Liver (tissue), 9 donors: ENCODE measurements around the gene GNAO1. TPM values are rescaled to one million over a fixed set of nuclear protein-coding genes. Genes with fewer than 3 reads are reported as not detected.

Experiments used
- DNase-seq: peaks from one replicate; pipeline ENCODE4 v3.0.0-alpha.2; 2017; ENCODE audit warnings: low spot score
- H3K27ac ChIP-seq, 2 donors: one replicate each; pipeline ENCODE4 v1.7.0; 2013; ENCODE audit warnings: inconsistent platforms in 2 of 2, low read length in 2 of 2, control low read depth in 1 of 2, low read depth in 1 of 2, mild to moderate bottlenecking in 1 of 2
- H3K27me3 ChIP-seq, 4 donors: one replicate each; pipeline versions ENCODE4 v1.6.1 to v1.7.0; 2013; ENCODE audit warnings: low read length in 3 of 4, inconsistent platforms in 1 of 4, mild to moderate bottlenecking in 1 of 4, moderate library complexity in 1 of 4; ENCODE audit not compliant: control insufficient read depth in 4 of 4, insufficient read depth in 4 of 4
- H3K36me3 ChIP-seq, 4 donors: one replicate each; pipeline versions ENCODE4 v1.6.1 to v1.7.0; 2013; ENCODE audit warnings: low read length in 3 of 4, mild to moderate bottlenecking in 3 of 4, low read depth in 1 of 4, moderate library complexity in 1 of 4; ENCODE audit not compliant: control insufficient read depth in 4 of 4, insufficient read depth in 3 of 4
- H3K4me1 ChIP-seq, 4 donors: one replicate each; pipeline versions ENCODE4 v1.6.1 to v1.7.0; 2013; ENCODE audit warnings: low read length in 3 of 4, mild to moderate bottlenecking in 3 of 4, moderate library complexity in 1 of 4; ENCODE audit not compliant: control insufficient read depth in 4 of 4, insufficient read depth in 4 of 4
- H3K4me3 ChIP-seq, 3 donors: one replicate each; pipeline versions ENCODE4 v1.6.1 to v1.7.0; 2013; ENCODE audit warnings: low read length in 3 of 3, control low read depth in 1 of 3, low read depth in 1 of 3, mild to moderate bottlenecking in 1 of 3
- H3K9ac ChIP-seq, 2 donors: one replicate each; pipeline ENCODE4 v1.7.0; 2013; ENCODE audit warnings: low read length in 2 of 2, mild to moderate bottlenecking in 2 of 2, moderate library complexity in 2 of 2, control low read depth in 1 of 2, low read depth in 1 of 2
- H3K9me3 ChIP-seq, 4 donors: one replicate each; pipeline versions ENCODE4 v1.6.1 to v1.7.0; 2013; ENCODE audit warnings: low read length in 3 of 4; ENCODE audit not compliant: control insufficient read depth in 4 of 4
- ATF3 ChIP-seq: IDR thresholded peaks from 2 replicates; pipeline ENCODE4 v1.6.1; 2016; ENCODE audit warnings: antibody characterized with exemption
- CTCF ChIP-seq: fragments of 150-350 bp; IDR thresholded peaks from 2 replicates; pipeline ENCODE4 v1.5.1; 2017; ENCODE audit warnings: improper control_type of control experiment, low read depth, low read length; ENCODE audit not compliant: missing input control
- EGR1 ChIP-seq, 2 donors: IDR thresholded peaks; 2 replicates each; pipeline ENCODE4 v1.6.1; 2016 to 2018; ENCODE audit warnings: antibody characterized with exemption in 2 of 2, low read depth in 2 of 2
- FOXA1 ChIP-seq: IDR thresholded peaks from 2 replicates; pipeline ENCODE4 v1.6.1; 2016; ENCODE audit warnings: antibody characterized with exemption
- FOXA2 ChIP-seq: IDR thresholded peaks from 2 replicates; pipeline ENCODE4 v1.6.1; 2016; ENCODE audit warnings: antibody characterized with exemption
- HNF4A ChIP-seq, 2 donors: conservative IDR thresholded peaks; 2 replicates each; pipeline ENCODE4 v1.6.1; 2016; ENCODE audit warnings: antibody characterized with exemption in 2 of 2, mild to moderate bottlenecking in 2 of 2
- HNF4G ChIP-seq: IDR thresholded peaks from 2 replicates; pipeline ENCODE4 v1.6.1; 2016; ENCODE audit warnings: antibody characterized with exemption
- JUND ChIP-seq, 2 donors: IDR thresholded peaks; 2 replicates each; pipeline ENCODE4 v1.6.1; 2016; ENCODE audit warnings: antibody characterized with exemption in 2 of 2
- MAX ChIP-seq: IDR thresholded peaks from 2 replicates; pipeline ENCODE4 v1.6.1; 2016; ENCODE audit warnings: antibody characterized with exemption
- NR2F2 ChIP-seq: IDR thresholded peaks from 2 replicates; pipeline ENCODE4 v1.6.1; 2016; ENCODE audit warnings: antibody characterized with exemption
- RAD21 ChIP-seq, 2 donors: IDR thresholded peaks; 2 replicates each; pipeline ENCODE4 v1.6.1; 2016; ENCODE audit warnings: antibody characterized with exemption in 2 of 2, mild to moderate bottlenecking in 2 of 2
- REST ChIP-seq: IDR thresholded peaks from 2 replicates; pipeline ENCODE4 v1.6.1; 2016; ENCODE audit warnings: antibody characterized with exemption, mild to moderate bottlenecking
- RXRA ChIP-seq, 2 donors: IDR thresholded peaks; 2 replicates each; pipeline ENCODE4 v1.6.1; 2017 to 2018; ENCODE audit warnings: antibody characterized with exemption in 2 of 2, mild to moderate bottlenecking in 1 of 2
- SP1 ChIP-seq: IDR thresholded peaks from 2 replicates; pipeline ENCODE4 v1.6.1; 2018; ENCODE audit warnings: antibody characterized with exemption, mild to moderate bottlenecking
- TAF1 ChIP-seq: conservative IDR thresholded peaks from 2 replicates; pipeline ENCODE4 v1.6.1; 2016; ENCODE audit warnings: antibody characterized with exemption, mild to moderate bottlenecking
- YY1 ChIP-seq: IDR thresholded peaks from 2 replicates; pipeline ENCODE4 v1.6.1; 2016; ENCODE audit warnings: antibody characterized with exemption, mild to moderate bottlenecking
- ZBTB33 ChIP-seq: IDR thresholded peaks from 2 replicates; pipeline ENCODE4 v1.6.1; 2016; ENCODE audit warnings: antibody characterized with exemption
- WGBS: extraction: QIAGEN DNeasy Blood & Tissue Kit; methylation state at CpG from one replicate; pipeline ENCODE4 v1.1.7; 2013; 5-methylcytosine and 5-hydroxymethylcytosine counted together
- polyA plus RNA-seq, 2 donors: library from polyadenylated mRNA; stranded (reverse) in 1 of 2; unstranded in 1 of 2; fragments of 200-250 nt in 1 of 2; fragments of >200 nt in 1 of 2; fragmentation: Nextera tagmentation in 1 of 2; extraction: Ambion mirVana in 1 of 2; gene quantifications; one replicate each; pipeline versions ENCODE4 v1.2.1 to v1.2.3, GENCODE V29; 2013 to 2015
- total RNA-seq, 2 donors: library from RNA; depleted of rRNA; stranded (reverse); fragments of >200 nt; gene quantifications; one replicate each; pipeline ENCODE4 v1.2.3, GENCODE V29; 2014
- donor health status: healthy.
- donor health status: healthy.
- donor health status: healthy.
- donor health status: healthy.
- donor health status: healthy.

GNAO1 gene
- total and polyA plus RNA-seq, 4 donors: 0.61 to 15.1 (median 7.0) TPM

GRCh38 chr16:56226845-56227525, 35.7 kb downstream of the GNAO1 start:
- Histone ChIP-seq H3K27ac (no peak overlapping the region), H3K4me3 (no peak overlapping the region), H3K9ac (no peak overlapping the region), H3K36me3 (peaks cover 0 to 2% (median 0%) of the 10 kb centered on the region in 4 donors), H3K4me1 (peaks cover 4 to 32% (median 11%) of the 10 kb centered on the region in 4 donors), H3K27me3 (no peaks in the 10 kb centered on the region), H3K9me3 (no peaks in the 10 kb centered on the region)
- 77% methylated on average over 9 of the region's 9 CpGs for WGBS
- TF ChIP-seq SP1 (no peak), HNF4G (no peak), YY1 (no peak), RAD21 (IDR thresholded peaks at IDR 0.05) (no peak), REST (no peak), MAX (no peak), FOXA1 (no peak), EGR1 (IDR thresholded peaks at IDR 0.05; ENCODE audit: low read depth in 2 of 2) (no peak), JUND (IDR thresholded peaks at IDR 0.05) (no peak), TAF1 (no peak), RXRA (IDR thresholded peaks at IDR 0.05) (no peak), FOXA2 (no peak), ATF3 (no peak), NR2F2 (no peak), ZBTB33 (no peak), CTCF (no peak), HNF4A (conservative IDR thresholded peaks at IDR 0.05) (no peak)
- no peak for DNase-seq
